Measurements from ENCODE around the gene LST1.

LST1 gene

GRCh38 chr6:31620586-31621319 lies 34.7 kb downstream of the LST1 start, which contains the start of gene PRRC2A:
TSS of gene PRRC2A (plus strand) at chr6:31620715. CDS start at chr6:31622790, 2,075 bp downstream.
- DNase-seq (ENCODE audit: low read depth): no peak

- no peak for DNase-seq (ENCODE audit: low read depth)
Measured at GRCh38 chr6:31621320-31621939, 35.4 kb downstream of the LST1 start.

- DNase-seq (ENCODE audit: low read depth): no peak
Measured at GRCh38 chr6:31621991-31622390, 35.9 kb downstream of the LST1 start.

GRCh38 chr6:31622684-31623091 lies 36.6 kb downstream of the LST1 start:
- DNase-seq (ENCODE audit: low read depth): no peak

- no peak for DNase-seq (ENCODE audit: low read depth)
Measured at GRCh38 chr6:31624070-31624469, 38.0 kb downstream of the LST1 start.

GRCh38 chr6:31626952-31627351 lies 40.9 kb downstream of the LST1 start:
- no peak for DNase-seq (ENCODE audit: low read depth)

GRCh38 chr6:31627690-31628287 lies 41.7 kb downstream of the LST1 start:
- DNase-seq (ENCODE audit: low read depth): no peak

- DNase-seq (ENCODE audit: low read depth): no peak
Measured at GRCh38 chr6:31629014-31629413, 42.9 kb downstream of the LST1 start.

GRCh38 chr6:31630177-31630934 lies 44.3 kb downstream of the LST1 start:
- no peak for DNase-seq (ENCODE audit: low read depth)

GRCh38 chr6:31631209-31631608 lies 45.1 kb downstream of the LST1 start:
- no peak for DNase-seq (ENCODE audit: low read depth)

- no peak for DNase-seq (ENCODE audit: low read depth)
Measured at GRCh38 chr6:31631681-31632278, 45.7 kb downstream of the LST1 start.

- DNase-seq (ENCODE audit: low read depth): no peak
Measured at GRCh38 chr6:31632279-31632946, 46.3 kb downstream of the LST1 start.

- no peak for DNase-seq (ENCODE audit: low read depth)
Measured at GRCh38 chr6:31633447-31633846, 47.4 kb downstream of the LST1 start.

- DNase-seq (ENCODE audit: low read depth): no peak
Measured at GRCh38 chr6:31634131-31634530, 48.1 kb downstream of the LST1 start.

- DNase-seq (ENCODE audit: low read depth): no peak
Measured at GRCh38 chr6:31634969-31635575, 49.0 kb downstream of the LST1 start.

GRCh38 chr6:31636698-31637596 lies 50.9 kb downstream of the LST1 start:
- DNase-seq (ENCODE audit: low read depth): no peak
